ENCODE measurements around the gene HBS1L.

The HBS1L gene

GRCh38 chr6:134925800-134926199, 128.8 kb downstream of the HBS1L start:
- no peak for TF ChIP-seq CTCF (IDR thresholded peaks at IDR 0.05)
- no peaks in the 10 kb centered on the region for H3K36me3 ChIP-seq
- no peak overlapping the region for H3K27ac ChIP-seq
- no peak overlapping the region for H3K4me3 ChIP-seq (ENCODE audit: low read depth in 1 of 2, low read length in 1 of 2)
- no peaks in the 10 kb centered on the region for H3K27me3 ChIP-seq
- no peaks in the 10 kb centered on the region for H3K4me1 ChIP-seq (ENCODE audit: control insufficient read depth in 1 of 2, insufficient read depth in 1 of 2, low read depth in 1 of 2, low read length in 1 of 2)
- H3K9me3 ChIP-seq = no peaks in the 10 kb centered on the region

- no peaks in the 10 kb centered on the region for H3K27me3 ChIP-seq
- no peaks in the 10 kb centered on the region for H3K36me3 ChIP-seq
- H3K4me3 ChIP-seq (ENCODE audit: low read depth in 1 of 2, low read length in 1 of 2) = no peak overlapping the region
- H3K4me1 ChIP-seq (ENCODE audit: control insufficient read depth in 1 of 2, insufficient read depth in 1 of 2, low read depth in 1 of 2, low read length in 1 of 2) = no peaks in the 10 kb centered on the region
- no peak overlapping the region for H3K27ac ChIP-seq
- TF ChIP-seq CTCF (IDR thresholded peaks at IDR 0.05) = no peak
- H3K9me3 ChIP-seq = no peaks in the 10 kb centered on the region
Measured at GRCh38 chr6:134921721-134922261, 132.8 kb downstream of the HBS1L start.

GRCh38 chr6:134921276-134921675, 133.3 kb downstream of the HBS1L start:
- H3K27me3 ChIP-seq = no peaks in the 10 kb centered on the region
- no peak for TF ChIP-seq CTCF (IDR thresholded peaks at IDR 0.05)
- H3K36me3 ChIP-seq = no peaks in the 10 kb centered on the region
- no peak overlapping the region for H3K4me3 ChIP-seq (ENCODE audit: low read depth in 1 of 2, low read length in 1 of 2)
- no peak overlapping the region for H3K27ac ChIP-seq
- no peaks in the 10 kb centered on the region for H3K9me3 ChIP-seq
- no peaks in the 10 kb centered on the region for H3K4me1 ChIP-seq (ENCODE audit: control insufficient read depth in 1 of 2, insufficient read depth in 1 of 2, low read depth in 1 of 2, low read length in 1 of 2)

GRCh38 chr6:134920422-134920821, 134.2 kb downstream of the HBS1L start:
- Histone ChIP-seq H3K9me3 (no peaks in the 10 kb centered on the region), H3K27me3 (no peaks in the 10 kb centered on the region), H3K4me1 (ENCODE audit: control insufficient read depth in 1 of 2, insufficient read depth in 1 of 2, low read depth in 1 of 2, low read length in 1 of 2) (no peaks in the 10 kb centered on the region), H3K4me3 (ENCODE audit: low read depth in 1 of 2, low read length in 1 of 2) (no peak overlapping the region), H3K27ac (no peak overlapping the region), H3K36me3 (no peaks in the 10 kb centered on the region)
- no peak for TF ChIP-seq CTCF (IDR thresholded peaks at IDR 0.05)

GRCh38 chr6:134918418-134918961, 136.1 kb downstream of the HBS1L start:
- Histone ChIP-seq H3K27me3 (no peaks in the 10 kb centered on the region), H3K36me3 (no peaks in the 10 kb centered on the region), H3K4me3 (ENCODE audit: low read depth in 1 of 2, low read length in 1 of 2) (no peak overlapping the region), H3K27ac (no peak overlapping the region), H3K9me3 (no peaks in the 10 kb centered on the region), H3K4me1 (ENCODE audit: control insufficient read depth in 1 of 2, insufficient read depth in 1 of 2, low read depth in 1 of 2, low read length in 1 of 2) (no peaks in the 10 kb centered on the region)
- no peak for TF ChIP-seq CTCF (IDR thresholded peaks at IDR 0.05)
